H7 (cell line): ENCODE results near the gene SFT2D1. TPM values are rescaled to one million over a fixed set of nuclear protein-coding genes. Genes with fewer than 3 reads are reported as not detected.
"Not testable (repeated sequence)": the region's sequence is repeated elsewhere in the genome, so short reads cannot be mapped to it uniquely, and the experiment has no call there.

Experiments
- DNase-seq: peaks from one replicate; pipeline ENCODE4 v3.0.0; 2012
- H3K27me3 ChIP-seq: 2 replicates; pipeline ENCODE4 v1.6.0; 2011; ENCODE audit warnings: mild to moderate bottlenecking, low read length; ENCODE audit not compliant: control insufficient read depth, insufficient read depth
- H3K36me3 ChIP-seq: replicated peaks from 2 replicates; pipeline ENCODE4 v1.5.1; 2011; ENCODE audit warnings: low read length; ENCODE audit not compliant: control insufficient read depth, insufficient read depth
- H3K4me3 ChIP-seq: 2 replicates; pipeline ENCODE4 v1.5.1; 2011; ENCODE audit warnings: low read depth, mild to moderate bottlenecking, control low read depth, low read length, moderate library complexity; ENCODE audit not compliant: insufficient read depth
- total RNA-seq: library from RNA; depleted of rRNA; stranded (reverse); fragments of >200 nt; shearing (Covaris generic); gene quantifications from 2 replicates; pipeline ENCODE4 v1.2.3, GENCODE V29; 2014

SFT2D1 gene
- total RNA-seq, 1 experiment from 2014 or later, result 58.0 TPM

DNA sequence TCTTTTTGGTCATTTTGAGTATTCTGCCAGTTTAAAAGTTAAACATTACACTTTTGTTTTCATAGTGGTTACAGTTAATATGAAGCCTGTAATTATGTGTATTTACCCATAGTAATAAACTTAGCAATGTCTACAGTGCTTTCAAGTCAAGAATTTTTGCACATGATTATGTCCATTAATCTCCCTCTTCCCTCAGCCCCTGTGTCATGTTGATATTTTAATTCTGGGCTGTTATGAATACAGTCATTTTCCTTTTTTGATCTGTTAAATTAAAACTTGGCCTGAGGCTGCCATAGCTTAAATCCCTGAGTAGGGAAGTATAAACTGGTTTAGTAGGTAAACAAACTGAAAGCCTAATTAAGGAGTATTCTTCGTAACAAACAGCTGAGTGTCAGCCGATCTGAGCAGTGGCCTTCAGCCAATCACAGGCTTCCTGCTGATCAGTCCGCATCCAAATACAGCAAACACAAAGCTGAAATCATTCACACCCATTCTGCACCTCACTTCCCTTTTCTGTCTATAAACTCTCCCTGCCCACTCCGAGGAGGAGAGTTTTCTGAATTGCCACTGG lies 9.5 kb upstream of the SFT2D1 start:
- H3K36me3 ChIP-seq, result no peaks in the 10 kb centered on the region
- no peak overlapping the region for H3K4me3 ChIP-seq
- DNase-seq, result no peak
- H3K27me3 ChIP-seq, result no peaks in the 10 kb centered on the region

DNA sequence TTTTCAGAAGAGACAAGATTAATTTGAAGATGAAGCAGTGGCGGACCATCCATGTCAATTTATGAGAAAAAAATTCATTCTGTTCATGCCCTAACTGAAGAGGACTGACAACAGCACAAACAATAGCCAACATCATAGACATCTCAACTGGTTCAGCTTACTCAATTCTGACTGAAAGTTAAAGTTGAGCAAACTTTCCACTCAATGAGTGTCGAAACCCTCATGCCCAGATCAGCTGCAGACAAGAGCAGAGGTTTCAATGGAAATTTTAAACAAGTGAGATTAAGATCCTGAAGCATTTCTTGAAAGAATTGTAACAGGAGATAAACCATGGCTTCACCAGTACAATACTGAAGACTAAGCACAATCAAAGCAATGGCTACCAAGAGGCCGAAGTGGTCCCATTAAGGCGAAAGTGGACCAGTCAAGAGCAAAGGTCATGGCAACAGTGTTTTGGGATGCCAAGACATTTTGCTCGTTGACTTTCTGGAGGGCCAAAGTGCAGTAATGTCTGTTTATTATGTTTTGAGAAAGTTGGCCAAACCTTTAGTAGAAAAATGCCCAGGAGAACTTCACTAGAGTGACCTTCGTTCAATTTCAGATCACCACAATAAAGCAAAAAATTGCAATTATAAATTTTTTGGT lies 6.1 kb upstream of the SFT2D1 start:
- no peak for DNase-seq
- Histone ChIP-seq H3K36me3 (no peaks in the 10 kb centered on the region), H3K4me3 (no peak overlapping the region), H3K27me3 (no peaks in the 10 kb centered on the region)

DNA sequence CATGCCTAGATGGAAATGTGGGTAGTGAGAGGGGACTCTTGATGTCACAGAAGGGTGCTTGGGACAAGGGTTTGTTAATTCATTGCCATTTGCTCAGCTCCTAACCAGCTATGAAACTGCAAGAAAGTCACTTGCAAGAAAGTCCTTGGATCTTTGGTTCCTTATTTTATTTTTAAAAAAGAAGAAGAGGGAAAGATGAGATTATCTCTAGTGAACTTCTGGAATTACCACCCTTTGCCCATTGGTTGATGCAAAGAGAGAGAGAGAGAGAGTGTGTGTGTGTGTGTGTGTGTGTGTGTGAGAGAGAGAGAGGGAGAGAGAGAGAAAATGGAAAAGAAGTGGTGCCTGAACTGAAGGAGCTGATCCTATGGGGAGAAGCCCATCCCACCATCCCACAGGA lies 4.6 kb upstream of the SFT2D1 start:
- H3K27me3 ChIP-seq, result no peaks in the 10 kb centered on the region
- H3K4me3 ChIP-seq, result no peak overlapping the region
- DNase-seq, result no peak
- H3K36me3 ChIP-seq, result no peaks in the 10 kb centered on the region

DNA sequence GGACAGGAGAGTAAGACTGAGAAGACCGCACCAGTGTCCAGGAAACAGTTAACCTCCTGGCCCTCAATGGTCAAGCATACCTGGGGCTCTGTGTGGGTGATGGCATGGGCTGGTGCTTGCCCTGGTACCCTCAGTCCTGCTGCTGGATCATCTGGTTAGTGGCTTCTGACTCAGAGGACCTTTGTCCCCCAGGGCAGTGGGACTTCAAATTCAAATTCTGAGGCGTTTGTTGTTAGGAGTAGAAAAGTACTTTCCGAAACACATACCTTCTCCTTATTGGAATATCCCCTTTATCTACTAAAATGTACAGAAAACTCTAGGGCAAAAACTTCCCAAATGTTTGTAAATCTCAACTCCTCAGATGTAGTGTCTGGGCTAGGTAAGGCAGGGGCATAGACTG lies 4.1 kb upstream of the SFT2D1 start:
- no peak overlapping the region for H3K4me3 ChIP-seq
- no peaks in the 10 kb centered on the region for H3K36me3 ChIP-seq
- no peaks in the 10 kb centered on the region for H3K27me3 ChIP-seq
- DNase-seq, result no peak

DNA sequence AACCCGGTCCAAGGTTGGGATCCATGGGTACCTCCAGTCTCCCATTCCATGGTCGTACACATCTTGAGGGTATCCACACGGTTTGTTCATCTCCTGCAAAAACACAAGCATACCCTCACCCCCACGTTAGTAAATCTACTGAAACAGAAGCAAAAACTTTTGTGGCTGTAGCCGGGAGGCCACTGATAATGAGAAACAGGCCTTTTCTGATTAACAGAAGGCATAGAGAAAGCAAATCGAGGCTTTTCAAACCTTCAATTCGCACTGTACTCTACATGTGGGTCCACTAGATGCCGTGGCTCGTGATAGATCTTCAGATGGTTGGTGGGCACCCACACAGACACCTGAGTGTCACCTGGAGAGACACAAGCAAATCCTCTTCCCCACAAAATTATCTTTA lies 3.3 kb upstream of the SFT2D1 start:
- H3K27me3 ChIP-seq, H3K4me3 ChIP-seq, H3K36me3 ChIP-seq, DNase-seq: not testable (repeated sequence)

DNA sequence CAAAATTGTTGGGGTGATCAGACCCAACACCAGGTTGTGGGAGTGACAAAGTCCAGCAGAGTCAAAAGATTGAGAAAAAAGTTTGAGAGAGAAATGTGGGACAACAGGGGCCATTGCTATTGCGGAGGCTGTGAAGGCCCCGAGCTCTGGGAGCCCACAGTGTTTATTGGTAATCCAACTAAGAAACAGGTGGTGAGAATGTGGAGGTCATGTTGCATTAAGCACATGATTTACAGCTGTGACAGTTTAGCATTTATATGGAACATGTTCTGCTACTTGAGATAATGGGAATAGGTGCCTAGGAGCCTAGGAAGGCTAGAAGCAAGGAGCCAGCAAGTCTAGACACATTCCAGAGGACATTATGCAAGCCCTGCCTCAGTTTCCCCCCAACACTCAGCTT lies 2.6 kb upstream of the SFT2D1 start:
- not testable (repeated sequence) for H3K27me3 ChIP-seq, H3K4me3 ChIP-seq, H3K36me3 ChIP-seq, DNase-seq

DNA sequence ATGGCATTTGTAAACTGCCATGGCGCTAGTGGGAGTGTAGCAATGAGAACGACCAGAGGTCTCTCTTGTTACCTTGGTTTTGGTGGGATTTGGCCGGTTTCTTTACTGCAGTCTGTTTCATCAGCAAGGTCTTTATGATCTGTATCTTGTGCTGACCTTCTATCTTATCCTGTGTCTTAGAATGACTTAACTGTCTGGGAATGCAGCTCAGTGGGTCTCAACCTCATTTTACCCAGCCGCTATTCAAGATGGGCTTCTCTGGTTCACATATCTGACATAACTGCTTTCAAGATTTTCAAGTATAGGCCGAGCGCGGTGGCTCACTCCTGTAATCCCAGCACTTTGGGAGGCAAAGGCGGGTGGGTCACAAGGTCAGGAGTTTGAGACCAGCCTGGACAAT lies 1.9 kb upstream of the SFT2D1 start:
- no peak for DNase-seq
- H3K4me3 ChIP-seq, result no peak overlapping the region
- peaks cover 2% of the 10 kb centered on the region; the same call in 1 of the 2 replicates for H3K36me3 ChIP-seq

DNA sequence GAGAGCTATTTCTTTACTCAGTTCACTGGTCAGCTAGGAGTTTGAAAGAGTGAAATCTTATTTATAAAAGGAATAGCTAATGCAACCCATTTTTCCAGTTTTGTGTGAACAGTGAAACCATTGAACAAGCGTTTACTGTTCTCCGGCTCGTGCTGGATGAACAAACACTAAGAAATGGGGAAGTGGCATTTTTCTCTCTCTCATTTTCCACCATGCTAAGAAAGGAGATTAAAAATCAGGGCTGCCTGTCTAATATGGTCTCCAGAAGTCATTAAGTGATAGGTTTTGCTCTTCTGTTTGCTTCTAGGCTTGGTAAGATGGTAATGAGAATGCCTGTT lies 774 bp upstream of the SFT2D1 start:
- Histone ChIP-seq H3K4me3 (peak overlapping the region; percentile 97), H3K27me3 (no peaks in the 10 kb centered on the region), H3K36me3 (peaks cover 2% of the 10 kb centered on the region; the same call in 1 of the 2 replicates)
- no peak for DNase-seq

More for the DNA sequence above, 1.9 kb upstream of the SFT2D1 start:
- H3K27me3 ChIP-seq, result no peaks in the 10 kb centered on the region

DNA sequence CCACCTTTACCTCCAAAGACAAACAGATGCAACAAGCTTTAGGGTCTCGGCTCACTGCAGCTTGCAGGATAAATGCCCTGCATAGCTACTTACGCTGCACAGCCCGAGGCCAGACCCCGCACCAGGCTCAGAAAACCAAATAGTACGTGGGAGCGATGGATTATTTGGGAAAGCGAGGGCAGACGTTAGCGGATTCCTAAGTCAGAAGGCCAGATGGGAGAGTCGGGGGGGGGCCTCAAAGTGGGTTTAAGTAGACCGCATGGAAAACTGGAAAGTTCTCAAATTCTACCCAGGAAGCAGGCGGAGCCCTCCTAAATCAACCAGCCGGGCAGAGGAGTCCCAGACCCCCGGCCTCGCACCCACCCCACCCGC lies 382 bp downstream of the SFT2D1 start:
- Histone ChIP-seq H3K36me3 (peaks cover 10% of the 10 kb centered on the region), H3K4me3 (peak overlapping the region; percentile 97), H3K27me3 (no peaks in the 10 kb centered on the region)
- no peak for DNase-seq

DNA sequence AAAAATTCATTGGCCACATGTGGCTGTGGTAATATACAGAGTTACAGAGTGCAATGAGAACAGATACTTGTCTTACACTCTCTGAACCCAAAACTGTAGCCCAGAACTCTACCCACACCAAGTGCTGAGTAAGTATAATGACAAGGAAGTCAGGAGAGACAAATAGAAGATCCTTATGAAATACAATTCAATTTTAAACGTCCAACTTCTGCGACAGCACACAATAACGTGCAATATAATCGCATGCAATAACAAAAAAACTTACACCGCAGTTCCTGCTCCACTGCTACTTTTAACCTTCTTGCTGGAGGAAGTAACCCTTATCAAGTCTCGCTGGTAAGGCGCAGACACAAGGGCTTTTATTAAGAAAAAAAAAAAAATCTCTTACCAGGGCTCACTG lies 881 bp downstream of the SFT2D1 start:
- H3K36me3 ChIP-seq, result peaks cover 12% of the 10 kb centered on the region
- no peak for DNase-seq
- peak overlapping the region; percentile 97 for H3K4me3 ChIP-seq
- H3K27me3 ChIP-seq, result no peaks in the 10 kb centered on the region

DNA sequence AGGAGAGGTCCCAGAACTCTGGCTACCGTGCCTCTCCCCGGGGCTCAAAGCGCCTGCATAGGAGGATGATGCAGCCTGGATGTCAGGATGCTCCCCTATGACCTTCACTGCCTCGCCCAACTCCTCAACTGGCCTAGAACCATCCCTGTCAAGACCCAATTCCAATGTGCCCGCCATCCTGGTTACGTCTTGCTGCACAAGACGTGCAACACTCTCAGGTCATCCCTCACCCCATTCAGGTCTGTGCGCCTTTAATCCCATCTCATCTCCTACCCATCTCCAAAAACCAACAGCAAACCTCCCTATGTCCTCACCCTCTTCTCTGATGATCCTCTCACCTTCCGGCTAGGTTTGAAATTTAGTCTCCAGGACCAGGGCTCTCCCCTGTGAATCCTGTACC lies 3.5 kb downstream of the SFT2D1 start:
- Histone ChIP-seq H3K36me3 (peaks cover 13% of the 10 kb centered on the region), H3K4me3 (no peak overlapping the region), H3K27me3 (no peaks in the 10 kb centered on the region)
- no peak for DNase-seq

DNA sequence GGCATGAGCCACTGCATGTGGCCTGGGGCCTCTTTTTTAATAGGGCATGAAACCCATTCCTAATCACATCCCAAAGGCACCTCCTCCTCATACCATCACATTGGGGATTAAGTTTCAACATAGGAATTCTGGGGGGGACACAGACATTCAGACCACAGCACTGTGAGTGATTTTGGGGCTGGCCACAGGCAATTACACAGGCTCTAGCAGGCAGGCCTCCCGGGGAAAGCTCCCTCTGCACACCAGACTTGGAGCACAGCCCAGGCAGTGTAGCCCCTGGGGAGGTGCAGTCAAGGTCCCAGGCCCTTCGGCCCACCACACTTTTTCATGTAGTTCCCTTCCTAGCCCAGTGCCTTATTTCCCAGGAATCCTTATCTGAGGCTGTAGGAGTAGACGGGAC lies 5.5 kb downstream of the SFT2D1 start:
- no peak overlapping the region for H3K4me3 ChIP-seq
- H3K36me3 ChIP-seq, result peaks cover 13% of the 10 kb centered on the region
- no peaks in the 10 kb centered on the region for H3K27me3 ChIP-seq
- no peak for DNase-seq

DNA sequence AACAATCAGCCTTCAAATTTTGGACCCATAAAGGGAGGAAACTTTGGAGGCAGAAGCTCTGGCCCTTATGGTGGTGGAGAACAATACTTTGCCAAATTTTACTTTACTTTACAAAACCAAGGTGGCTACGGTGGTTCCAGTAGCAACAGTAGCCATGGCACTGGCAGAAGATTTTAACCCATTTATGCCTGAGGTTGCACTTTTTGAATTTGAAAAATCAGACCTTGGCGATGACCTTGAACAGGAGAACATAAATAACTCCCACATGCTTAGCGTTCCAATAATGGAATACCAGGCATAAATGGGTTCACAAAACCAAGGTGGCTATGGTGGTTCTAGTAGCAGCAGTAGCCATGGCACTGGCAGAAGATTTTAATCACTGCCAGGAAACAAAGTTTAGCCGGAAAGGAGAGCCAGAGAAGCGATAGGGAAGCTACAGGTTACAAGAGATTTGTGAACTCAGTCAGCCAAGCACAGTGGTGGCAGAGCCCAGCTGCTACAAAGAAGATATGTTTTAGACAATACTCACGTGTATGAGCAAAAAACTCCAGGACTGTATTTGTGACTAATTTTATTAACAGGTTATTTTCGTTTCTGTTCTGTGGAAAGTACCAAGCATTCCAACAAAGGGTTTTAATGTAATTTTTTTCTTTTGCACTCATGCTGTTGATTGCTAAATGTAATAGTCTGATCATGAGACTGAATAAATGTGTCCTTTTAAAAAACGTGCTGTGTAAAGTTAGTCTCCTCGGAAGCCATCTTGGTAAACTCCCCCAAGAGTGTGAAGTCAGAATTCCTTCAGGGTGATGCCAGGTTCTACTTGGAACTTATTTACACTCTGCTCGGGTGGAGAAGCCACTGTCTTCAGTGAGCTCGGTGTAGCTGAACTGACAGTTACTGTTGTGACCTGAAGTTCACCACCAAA lies 6.7 kb downstream of the SFT2D1 start:
- Histone ChIP-seq H3K27me3 (no peaks in the 10 kb centered on the region), H3K4me3 (no peak overlapping the region), H3K36me3 (peaks cover 11% of the 10 kb centered on the region)
- no peak for DNase-seq

DNA sequence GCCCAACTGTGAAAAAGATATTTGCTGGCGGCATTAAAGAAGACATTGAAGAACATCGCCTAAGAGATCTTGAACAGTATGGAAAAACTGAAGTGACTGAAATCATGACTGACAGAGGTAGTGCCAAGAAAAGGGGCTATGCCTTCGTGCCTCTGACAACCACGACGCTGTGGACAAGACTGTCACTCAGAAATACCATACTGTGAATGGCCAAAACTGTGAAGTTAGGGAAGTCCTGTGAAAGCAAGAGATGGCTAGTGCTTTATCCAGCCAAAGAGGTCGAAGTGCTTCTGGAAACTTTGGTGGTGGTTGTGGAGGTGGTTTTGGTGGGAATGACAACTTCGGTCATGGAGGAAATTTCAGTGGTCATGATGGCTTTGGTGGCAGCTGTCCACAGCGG lies 7.5 kb downstream of the SFT2D1 start:
- Histone ChIP-seq H3K4me3 (no peak overlapping the region), H3K27me3 (no peaks in the 10 kb centered on the region), H3K36me3 (peaks cover 11% of the 10 kb centered on the region)
- DNase-seq, result no peak
